Gastroesophageal sphincter (tissue), 4 donors: Measurements from ENCODE around the gene SLC3A2. TPM values are rescaled to one million over a fixed set of nuclear protein-coding genes. Genes with fewer than 3 reads are reported as not detected.

Experiments used
- ATAC-seq: fragments of 150-250 bp; one replicate; pipeline ENCODE4 v1.9.1; 2016; ENCODE audit warnings: mild to moderate bottlenecking, moderate library complexity
- H3K27ac ChIP-seq, 4 donors: fragments of 200-600 bp; sonication (generic) in 3 of 4; 1 replicate in 3 of 4; 2 replicates in 1 of 4; pipeline ENCODE4 v1.5.1; 2016 to 2019
- H3K27me3 ChIP-seq: fragments of 200-600 bp; sonication (generic); one replicate; pipeline ENCODE4 v1.5.1; 2019
- H3K36me3 ChIP-seq, 2 donors: fragments of 200-600 bp; sonication (generic); one replicate each; pipeline ENCODE4 v1.5.1; 2019; ENCODE audit warnings: control low read depth in 1 of 2
- H3K4me1 ChIP-seq, 3 donors: fragments of 200-600 bp; sonication (generic); 1 replicate in 2 of 3; 2 replicates in 1 of 3; pipeline ENCODE4 v1.5.1; 2016 to 2019; ENCODE audit warnings: control low read depth in 2 of 3
- H3K4me3 ChIP-seq, 2 donors: fragments of 200-600 bp; sonication (generic); one replicate each; pipeline ENCODE4 v1.5.1; 2019; ENCODE audit warnings: mild to moderate bottlenecking in 1 of 2, moderate library complexity in 1 of 2
- H3K9me3 ChIP-seq, 3 donors: fragments of 200-600 bp; sonication (generic); one replicate each; pipeline ENCODE4 v1.5.1; 2017 to 2019; ENCODE audit warnings: control low read depth in 2 of 3
- EP300 ChIP-seq: sonication (generic); formaldehyde crosslinking; IDR thresholded peaks from one replicate; pipeline ENCODE4 v1.6.1; 2017; ENCODE audit warnings: antibody characterized with exemption, mild to moderate bottlenecking
- POLR2A ChIP-seq, 2 donors: fragments of 450-650 bp; IDR thresholded peaks; one replicate each; pipeline ENCODE4 v1.6.1; 2017; ENCODE audit warnings: antibody characterized with exemption in 2 of 2, mild to moderate bottlenecking in 2 of 2, moderate library complexity in 1 of 2
- POLR2AphosphoS5 ChIP-seq: sonication (generic); formaldehyde crosslinking; IDR thresholded peaks from one replicate; pipeline ENCODE4 v1.6.1; 2017; ENCODE audit warnings: antibody characterized with exemption
- WGBS, 2 donors: methylation state at CpG; one replicate each; pipeline ENCODE4 v1.1.5; 2018; ENCODE audit warnings: low coverage in 1 of 2; 5-methylcytosine and 5-hydroxymethylcytosine counted together
- total RNA-seq, 4 donors: library from RNA; depleted of rRNA; stranded (reverse); fragments of >200 nt; gene quantifications; one replicate each; pipeline ENCODE4 v1.1.0, GENCODE V29; 2016
- TF ChIP-seq, protein P1 (sequence below), 4 experiments: fragments of 200-600 bp in 2 of 4; fragments of 450-650 bp in 2 of 4; sonication (generic) in 1 of 4; IDR thresholded peaks; one replicate each; pipeline ENCODE4 v1.5.1; 2017 to 2019; ENCODE audit warnings: antibody characterized with exemption in 4 of 4, mild to moderate bottlenecking in 2 of 4, moderate library complexity in 2 of 4

Gene SLC3A2
- total RNA-seq, 4 donors from 2014 or later, result 66.9 to 144 (median 80.2) TPM

DNA sequence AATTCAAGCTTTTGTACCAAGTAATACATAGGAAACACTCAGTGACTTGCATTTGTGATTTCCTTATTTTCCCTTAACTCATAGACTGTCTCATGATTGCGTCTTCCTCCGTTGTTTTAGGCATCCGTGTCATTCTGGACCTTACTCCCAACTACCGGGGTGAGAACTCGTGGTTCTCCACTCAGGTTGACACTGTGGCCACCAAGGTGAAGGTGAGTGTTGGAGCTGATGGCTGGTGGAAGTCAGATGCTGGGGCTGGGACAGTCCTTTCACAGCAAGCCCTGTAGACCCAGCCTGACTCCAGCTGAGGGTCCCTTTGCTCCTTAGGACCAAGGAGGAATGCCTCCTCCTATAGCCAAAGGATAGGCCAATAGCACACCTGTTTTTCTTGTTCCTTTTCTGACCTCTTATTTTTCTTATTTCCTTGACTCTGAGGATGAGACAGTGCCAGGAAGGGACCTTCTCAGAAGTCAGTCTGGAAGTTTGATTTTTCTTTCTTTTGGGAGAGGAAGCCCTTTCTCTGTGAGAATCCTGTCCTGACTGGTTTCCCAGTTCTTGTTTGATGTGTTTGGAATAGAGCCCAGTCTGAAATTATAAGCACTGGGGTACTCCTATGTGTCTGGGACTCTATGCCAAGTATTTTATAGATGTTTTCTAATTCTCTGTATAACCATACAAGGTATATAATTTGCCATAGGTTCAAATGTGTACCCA is 2.2 kb downstream of the SLC3A2 start:
- ATAC-seq, result no peak
- Histone ChIP-seq H3K4me1 (peaks cover 0 to 84% (median 32%) of the 10 kb centered on the region in 3 donors), H3K9me3 (no peaks in the 10 kb centered on the region), H3K36me3 (peaks cover 0 to 58% of the 10 kb centered on the region in 2 donors), H3K27ac (peak overlapping the region in 3 of 4 donors; percentile 97 to 99 (median 97)), H3K4me3 (peak overlapping the region; percentile 85 to 93), H3K27me3 (no peaks in the 10 kb centered on the region)
- WGBS, 2 donors, result 26 to 59% methylated on average over 3 to 5 of the region's 5 CpGs
- TF ChIP-seq POLR2AphosphoS5, result no peak
- TF ChIP-seq POLR2A (IDR thresholded peaks at IDR 0.05), result no peak
- TF ChIP-seq, protein P1, sequence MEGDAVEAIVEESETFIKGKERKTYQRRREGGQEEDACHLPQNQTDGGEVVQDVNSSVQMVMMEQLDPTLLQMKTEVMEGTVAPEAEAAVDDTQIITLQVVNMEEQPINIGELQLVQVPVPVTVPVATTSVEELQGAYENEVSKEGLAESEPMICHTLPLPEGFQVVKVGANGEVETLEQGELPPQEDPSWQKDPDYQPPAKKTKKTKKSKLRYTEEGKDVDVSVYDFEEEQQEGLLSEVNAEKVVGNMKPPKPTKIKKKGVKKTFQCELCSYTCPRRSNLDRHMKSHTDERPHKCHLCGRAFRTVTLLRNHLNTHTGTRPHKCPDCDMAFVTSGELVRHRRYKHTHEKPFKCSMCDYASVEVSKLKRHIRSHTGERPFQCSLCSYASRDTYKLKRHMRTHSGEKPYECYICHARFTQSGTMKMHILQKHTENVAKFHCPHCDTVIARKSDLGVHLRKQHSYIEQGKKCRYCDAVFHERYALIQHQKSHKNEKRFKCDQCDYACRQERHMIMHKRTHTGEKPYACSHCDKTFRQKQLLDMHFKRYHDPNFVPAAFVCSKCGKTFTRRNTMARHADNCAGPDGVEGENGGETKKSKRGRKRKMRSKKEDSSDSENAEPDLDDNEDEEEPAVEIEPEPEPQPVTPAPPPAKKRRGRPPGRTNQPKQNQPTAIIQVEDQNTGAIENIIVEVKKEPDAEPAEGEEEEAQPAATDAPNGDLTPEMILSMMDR (IDR thresholded peaks at IDR 0.05), result no peak
- no peak for TF ChIP-seq EP300

DNA sequence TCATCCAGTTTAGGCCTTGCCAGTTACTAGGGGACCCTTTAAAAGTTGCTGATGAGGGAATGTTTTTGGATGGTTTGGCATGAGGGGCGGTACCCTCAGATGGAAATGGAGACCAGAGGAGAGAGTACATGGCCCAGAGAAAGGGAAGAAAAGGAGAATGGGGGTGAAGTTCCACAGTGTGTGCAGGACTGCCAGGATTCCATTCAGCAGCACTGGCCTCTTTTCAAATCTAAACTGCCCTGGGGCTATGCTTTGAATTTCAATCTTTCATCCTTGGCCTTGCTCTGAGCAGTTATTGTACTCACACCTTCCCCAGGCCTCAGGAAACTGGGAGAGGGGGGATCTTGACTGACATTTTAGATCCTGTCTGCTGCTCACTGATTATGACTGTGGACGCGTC is 3.0 kb downstream of the SLC3A2 start:
- H3K27me3 ChIP-seq, result no peaks in the 10 kb centered on the region
- peaks cover 0 to 89% (median 32%) of the 10 kb centered on the region in 3 donors for H3K4me1 ChIP-seq
- peak overlapping the region in 3 of 4 donors; percentile 52 to 99 (median 97) for H3K27ac ChIP-seq
- H3K4me3 ChIP-seq, result peak overlapping the region in 1 of 2 donors; percentile 93
- 38 to 43% methylated on average over 1 to 3 of the region's 3 CpGs for WGBS, 2 donors
- TF ChIP-seq POLR2AphosphoS5 (no peak), EP300 (no peak)
- H3K9me3 ChIP-seq, result no peaks in the 10 kb centered on the region
- peaks cover 5 to 65% of the 10 kb centered on the region in 2 donors for H3K36me3 ChIP-seq
- ATAC-seq, result no peak

DNA sequence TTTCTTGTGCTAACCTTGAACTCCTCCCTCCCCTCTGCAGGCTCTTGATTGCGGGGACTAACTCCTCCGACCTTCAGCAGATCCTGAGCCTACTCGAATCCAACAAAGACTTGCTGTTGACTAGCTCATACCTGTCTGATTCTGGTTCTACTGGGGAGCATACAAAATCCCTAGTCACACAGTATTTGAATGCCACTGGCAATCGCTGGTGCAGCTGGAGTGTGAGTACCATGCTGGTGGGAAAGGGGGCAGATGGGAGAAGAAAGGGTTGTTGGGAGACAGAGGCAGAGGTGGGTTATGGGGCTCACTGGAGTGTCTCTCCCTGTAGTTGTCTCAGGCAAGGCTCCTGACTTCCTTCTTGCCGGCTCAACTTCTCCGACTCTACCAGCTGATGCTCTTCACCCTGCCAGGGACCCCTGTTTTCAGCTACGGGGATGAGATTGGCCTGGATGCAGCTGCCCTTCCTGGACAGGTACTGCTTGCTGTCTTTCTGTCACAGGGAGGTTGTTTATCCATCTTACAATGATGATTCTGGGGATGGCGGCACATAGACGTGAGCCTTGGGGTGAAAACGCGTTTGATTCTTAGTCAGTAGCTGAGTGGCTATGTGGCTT is 4.5 kb downstream of the SLC3A2 start:
- TF ChIP-seq POLR2A (IDR thresholded peaks at IDR 0.05) (no peak), POLR2AphosphoS5 (no peak), EP300 (no peak)
- TF ChIP-seq, protein P1 (IDR thresholded peaks at IDR 0.05), result no peak
- ATAC-seq, result no peak
- H3K27ac ChIP-seq, result peak overlapping the region in 1 of 4 donors; percentile 24
- 86% methylated on average over 4 to 6 of the region's 11 CpGs for WGBS, 2 donors
- peaks cover 5 to 75% of the 10 kb centered on the region in 2 donors for H3K36me3 ChIP-seq
- H3K9me3 ChIP-seq, result no peaks in the 10 kb centered on the region
- no peaks in the 10 kb centered on the region for H3K27me3 ChIP-seq
- peak overlapping the region in 1 of 2 donors; percentile 2 for H3K4me3 ChIP-seq
- H3K4me1 ChIP-seq, result peaks cover 0 to 88% (median 18%) of the 10 kb centered on the region in 3 donors

DNA sequence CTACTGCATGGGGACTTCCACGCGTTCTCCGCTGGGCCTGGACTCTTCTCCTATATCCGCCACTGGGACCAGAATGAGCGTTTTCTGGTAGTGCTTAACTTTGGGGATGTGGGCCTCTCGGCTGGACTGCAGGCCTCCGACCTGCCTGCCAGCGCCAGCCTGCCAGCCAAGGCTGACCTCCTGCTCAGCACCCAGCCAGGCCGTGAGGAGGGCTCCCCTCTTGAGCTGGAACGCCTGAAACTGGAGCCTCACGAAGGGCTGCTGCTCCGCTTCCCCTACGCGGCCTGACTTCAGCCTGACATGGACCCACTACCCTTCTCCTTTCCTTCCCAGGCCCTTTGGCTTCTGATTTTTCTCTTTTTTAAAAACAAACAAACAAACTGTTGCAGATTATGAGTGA is 7.7 kb downstream of the SLC3A2 start:
- H3K27ac ChIP-seq, result no peak overlapping the region
- 87 to 92% methylated on average over 4 to 10 of the region's 14 CpGs for WGBS, 2 donors
- H3K9me3 ChIP-seq, result no peaks in the 10 kb centered on the region
- no peaks in the 10 kb centered on the region for H3K27me3 ChIP-seq
- H3K36me3 ChIP-seq, result peaks cover 5 to 63% of the 10 kb centered on the region in 2 donors
- TF ChIP-seq EP300, result no peak
- TF ChIP-seq, protein P1 (IDR thresholded peaks at IDR 0.05), result no peak
- TF ChIP-seq POLR2AphosphoS5, result no peak
- TF ChIP-seq POLR2A (IDR thresholded peaks at IDR 0.05), result no peak
- no peak for ATAC-seq
- H3K4me1 ChIP-seq, result peaks cover 0 to 68% (median 8%) of the 10 kb centered on the region in 3 donors
- H3K4me3 ChIP-seq, result no peak overlapping the region

DNA sequence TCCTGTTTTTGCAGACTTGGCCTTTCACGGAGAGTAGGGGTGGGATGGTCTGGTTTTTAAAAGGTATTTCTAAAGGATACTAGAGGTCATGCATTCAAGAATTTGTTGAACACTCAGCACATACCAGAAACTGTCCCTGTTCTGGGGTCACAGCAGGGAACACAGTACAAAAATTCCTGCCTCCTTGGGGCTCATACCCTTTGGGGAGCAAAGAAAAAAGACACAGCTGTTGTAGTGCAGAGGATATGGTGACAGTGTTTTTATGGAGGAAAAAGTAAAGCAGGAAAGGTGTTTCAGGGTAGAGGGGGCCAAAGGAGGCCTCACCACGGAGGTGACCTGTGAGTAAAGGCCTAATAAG is 8.4 kb downstream of the SLC3A2 start:
- peak overlapping the region in 2 of 4 donors; percentile 1 to 22 for H3K27ac ChIP-seq
- H3K36me3 ChIP-seq, result peaks cover 5 to 56% of the 10 kb centered on the region in 2 donors
- ATAC-seq, result no peak
- TF ChIP-seq, protein P1 (IDR thresholded peaks at IDR 0.05), result no peak
- TF ChIP-seq EP300 (no peak), POLR2AphosphoS5 (no peak), POLR2A (IDR thresholded peaks at IDR 0.05) (no peak)
- H3K27me3 ChIP-seq, result no peaks in the 10 kb centered on the region
- no peak overlapping the region for H3K4me3 ChIP-seq
- 44% methylated on average over 2 of the region's 2 CpGs; no CpG with 5 or more reads in 1 of the 2 donors for WGBS, 2 donors
- no peaks in the 10 kb centered on the region for H3K9me3 ChIP-seq
- H3K4me1 ChIP-seq, result peaks cover 0 to 61% (median 4%) of the 10 kb centered on the region in 3 donors
